ENCODE data around the gene HTRA3.

GRCh38 chr4:8304827-8305695 lies 35.5 kb downstream of the HTRA3 start:
- TF ChIP-seq CTCF (IDR thresholded peaks at IDR 0.05; ENCODE audit: insufficient read depth, low read length) = no peak
- TF ChIP-seq, protein P1, sequence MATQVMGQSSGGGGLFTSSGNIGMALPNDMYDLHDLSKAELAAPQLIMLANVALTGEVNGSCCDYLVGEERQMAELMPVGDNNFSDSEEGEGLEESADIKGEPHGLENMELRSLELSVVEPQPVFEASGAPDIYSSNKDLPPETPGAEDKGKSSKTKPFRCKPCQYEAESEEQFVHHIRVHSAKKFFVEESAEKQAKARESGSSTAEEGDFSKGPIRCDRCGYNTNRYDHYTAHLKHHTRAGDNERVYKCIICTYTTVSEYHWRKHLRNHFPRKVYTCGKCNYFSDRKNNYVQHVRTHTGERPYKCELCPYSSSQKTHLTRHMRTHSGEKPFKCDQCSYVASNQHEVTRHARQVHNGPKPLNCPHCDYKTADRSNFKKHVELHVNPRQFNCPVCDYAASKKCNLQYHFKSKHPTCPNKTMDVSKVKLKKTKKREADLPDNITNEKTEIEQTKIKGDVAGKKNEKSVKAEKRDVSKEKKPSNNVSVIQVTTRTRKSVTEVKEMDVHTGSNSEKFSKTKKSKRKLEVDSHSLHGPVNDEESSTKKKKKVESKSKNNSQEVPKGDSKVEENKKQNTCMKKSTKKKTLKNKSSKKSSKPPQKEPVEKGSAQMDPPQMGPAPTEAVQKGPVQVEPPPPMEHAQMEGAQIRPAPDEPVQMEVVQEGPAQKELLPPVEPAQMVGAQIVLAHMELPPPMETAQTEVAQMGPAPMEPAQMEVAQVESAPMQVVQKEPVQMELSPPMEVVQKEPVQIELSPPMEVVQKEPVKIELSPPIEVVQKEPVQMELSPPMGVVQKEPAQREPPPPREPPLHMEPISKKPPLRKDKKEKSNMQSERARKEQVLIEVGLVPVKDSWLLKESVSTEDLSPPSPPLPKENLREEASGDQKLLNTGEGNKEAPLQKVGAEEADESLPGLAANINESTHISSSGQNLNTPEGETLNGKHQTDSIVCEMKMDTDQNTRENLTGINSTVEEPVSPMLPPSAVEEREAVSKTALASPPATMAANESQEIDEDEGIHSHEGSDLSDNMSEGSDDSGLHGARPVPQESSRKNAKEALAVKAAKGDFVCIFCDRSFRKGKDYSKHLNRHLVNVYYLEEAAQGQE (IDR thresholded peaks at IDR 0.05; ENCODE audit: insufficient replicate concordance, low read depth) = no peak
